WERI-Rb-1 (cell line): ENCODE measurements around the gene DENND1A.

Experiments
- DNase-seq: peaks from one replicate; pipeline ENCODE4 v3.0.0-alpha.2; 2020
- H3K27ac ChIP-seq: fragments of 250-450 bp; sonication (Bioruptor Pico); 2 replicates; pipeline ENCODE4 v1.5.1; 2020; ENCODE audit warnings: mild to moderate bottlenecking, moderate library complexity
- H3K27me3 ChIP-seq: fragments of 250-450 bp; sonication (Bioruptor Pico); 2 replicates; pipeline ENCODE4 v1.5.1; 2021; ENCODE audit warnings: mild to moderate bottlenecking, low read depth, moderate library complexity; ENCODE audit not compliant: insufficient read depth, severe bottlenecking
- H3K36me3 ChIP-seq: fragments of 250-450 bp; sonication (Bioruptor Pico); 2 replicates; pipeline ENCODE4 v1.5.1; 2020; ENCODE audit warnings: mild to moderate bottlenecking, moderate library complexity
- H3K4me3 ChIP-seq: 2 replicates; pipeline ENCODE4 v1.5.1; 2011; ENCODE audit warnings: low read depth, mild to moderate bottlenecking, control low read depth, low read length
- H3K9me3 ChIP-seq: fragments of 250-450 bp; sonication (Bioruptor Pico); 2 replicates; pipeline ENCODE4 v1.5.1; 2021; ENCODE audit warnings: mild to moderate bottlenecking, moderate library complexity; ENCODE audit not compliant: severe bottlenecking
- TF ChIP-seq, protein P1 (sequence below): IDR thresholded peaks from 2 replicates; pipeline ENCODE4 v1.5.1; 2011; ENCODE audit warnings: low read depth, mild to moderate bottlenecking, control low read depth, inconsistent platforms, low read length

Gene DENND1A

DNA sequence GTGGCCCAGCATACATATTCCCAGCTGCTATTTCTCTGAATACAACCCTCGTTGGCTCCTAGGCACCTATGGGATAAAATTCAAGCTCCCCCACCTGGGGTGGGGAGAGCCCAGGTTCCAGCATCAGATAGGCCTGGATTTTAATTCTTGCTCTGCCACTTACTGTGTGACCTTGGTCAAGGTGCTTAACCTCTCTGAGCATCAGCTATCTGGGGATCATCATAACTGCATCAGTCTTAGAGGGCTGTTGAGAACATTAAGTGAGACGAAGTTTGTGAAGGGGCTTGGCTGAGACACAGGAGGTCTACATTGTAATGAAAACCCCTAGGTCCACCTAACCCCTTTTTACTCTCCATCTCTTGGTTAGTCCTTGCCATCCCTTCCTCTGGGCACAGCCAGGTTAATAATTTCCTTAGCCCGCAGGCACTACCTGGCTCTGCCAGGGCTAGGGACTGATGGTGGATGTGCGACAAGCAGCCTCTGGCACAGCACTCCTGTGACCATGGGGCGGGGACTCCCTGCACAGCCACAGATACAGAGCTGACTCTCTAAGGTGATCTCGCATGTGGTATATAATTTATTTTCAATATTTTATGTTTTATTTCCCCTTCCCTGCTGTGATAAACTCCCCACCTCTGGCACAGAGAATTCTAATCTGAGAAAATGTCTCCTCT is 505.2 kb downstream of the DENND1A start:
- DNase-seq: peak; percentile 2
- Histone ChIP-seq H3K27me3 (no peaks in the 10 kb centered on the region), H3K36me3 (peaks cover 7% of the 10 kb centered on the region), H3K27ac (no peak overlapping the region), H3K4me3 (no peak overlapping the region), H3K9me3 (peaks cover 3% of the 10 kb centered on the region)
- TF ChIP-seq, protein P1, sequence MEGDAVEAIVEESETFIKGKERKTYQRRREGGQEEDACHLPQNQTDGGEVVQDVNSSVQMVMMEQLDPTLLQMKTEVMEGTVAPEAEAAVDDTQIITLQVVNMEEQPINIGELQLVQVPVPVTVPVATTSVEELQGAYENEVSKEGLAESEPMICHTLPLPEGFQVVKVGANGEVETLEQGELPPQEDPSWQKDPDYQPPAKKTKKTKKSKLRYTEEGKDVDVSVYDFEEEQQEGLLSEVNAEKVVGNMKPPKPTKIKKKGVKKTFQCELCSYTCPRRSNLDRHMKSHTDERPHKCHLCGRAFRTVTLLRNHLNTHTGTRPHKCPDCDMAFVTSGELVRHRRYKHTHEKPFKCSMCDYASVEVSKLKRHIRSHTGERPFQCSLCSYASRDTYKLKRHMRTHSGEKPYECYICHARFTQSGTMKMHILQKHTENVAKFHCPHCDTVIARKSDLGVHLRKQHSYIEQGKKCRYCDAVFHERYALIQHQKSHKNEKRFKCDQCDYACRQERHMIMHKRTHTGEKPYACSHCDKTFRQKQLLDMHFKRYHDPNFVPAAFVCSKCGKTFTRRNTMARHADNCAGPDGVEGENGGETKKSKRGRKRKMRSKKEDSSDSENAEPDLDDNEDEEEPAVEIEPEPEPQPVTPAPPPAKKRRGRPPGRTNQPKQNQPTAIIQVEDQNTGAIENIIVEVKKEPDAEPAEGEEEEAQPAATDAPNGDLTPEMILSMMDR: no peak

DNA sequence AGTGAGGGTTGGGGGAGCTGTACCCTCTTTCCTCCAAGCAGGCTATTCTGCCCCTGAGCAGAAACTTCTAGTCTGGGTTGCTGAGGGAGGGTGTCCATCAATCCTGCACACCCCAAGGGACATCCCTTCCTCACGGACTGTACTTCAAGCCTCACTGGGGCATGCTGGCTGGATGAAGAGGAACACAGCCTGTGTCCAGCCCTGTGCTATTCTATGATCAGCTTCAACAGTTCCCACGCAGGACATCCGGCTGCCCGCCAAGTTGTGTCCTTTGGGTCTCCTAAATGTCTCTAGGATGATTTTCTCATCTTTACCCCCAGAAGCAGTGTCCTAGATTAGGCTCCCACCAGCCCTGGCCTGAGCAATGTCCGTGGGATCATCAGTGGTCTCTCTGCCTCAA is 505.8 kb downstream of the DENND1A start:
- Histone ChIP-seq H3K4me3 (no peak overlapping the region), H3K36me3 (peaks cover 11% of the 10 kb centered on the region), H3K27ac (no peak overlapping the region), H3K27me3 (no peaks in the 10 kb centered on the region), H3K9me3 (peaks cover under 1% of the 10 kb centered on the region)
- TF ChIP-seq, protein P1: no peak
- DNase-seq: peak; percentile 2

DNA sequence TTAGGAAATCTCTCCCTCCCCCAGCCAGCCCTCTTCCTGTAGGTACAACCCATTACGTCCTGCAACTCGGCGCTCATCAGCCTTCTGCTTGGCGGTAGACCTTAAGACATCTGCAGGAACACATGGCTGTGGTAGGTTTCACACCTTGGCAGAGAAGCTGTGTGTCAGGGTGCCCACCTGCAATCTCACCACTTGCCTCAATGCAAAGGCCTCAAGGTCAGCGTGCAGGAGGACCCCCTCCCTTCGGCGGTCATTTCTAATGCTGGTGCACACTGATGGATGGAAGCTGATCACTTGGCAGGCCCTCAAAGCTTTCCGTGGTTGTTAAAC is 506.6 kb downstream of the DENND1A start:
- Histone ChIP-seq H3K9me3 (no peaks in the 10 kb centered on the region), H3K27ac (no peak overlapping the region), H3K27me3 (no peaks in the 10 kb centered on the region), H3K36me3 (peaks cover 15% of the 10 kb centered on the region), H3K4me3 (no peak overlapping the region)
- DNase-seq: no peak
- TF ChIP-seq, protein P1: no peak

DNA sequence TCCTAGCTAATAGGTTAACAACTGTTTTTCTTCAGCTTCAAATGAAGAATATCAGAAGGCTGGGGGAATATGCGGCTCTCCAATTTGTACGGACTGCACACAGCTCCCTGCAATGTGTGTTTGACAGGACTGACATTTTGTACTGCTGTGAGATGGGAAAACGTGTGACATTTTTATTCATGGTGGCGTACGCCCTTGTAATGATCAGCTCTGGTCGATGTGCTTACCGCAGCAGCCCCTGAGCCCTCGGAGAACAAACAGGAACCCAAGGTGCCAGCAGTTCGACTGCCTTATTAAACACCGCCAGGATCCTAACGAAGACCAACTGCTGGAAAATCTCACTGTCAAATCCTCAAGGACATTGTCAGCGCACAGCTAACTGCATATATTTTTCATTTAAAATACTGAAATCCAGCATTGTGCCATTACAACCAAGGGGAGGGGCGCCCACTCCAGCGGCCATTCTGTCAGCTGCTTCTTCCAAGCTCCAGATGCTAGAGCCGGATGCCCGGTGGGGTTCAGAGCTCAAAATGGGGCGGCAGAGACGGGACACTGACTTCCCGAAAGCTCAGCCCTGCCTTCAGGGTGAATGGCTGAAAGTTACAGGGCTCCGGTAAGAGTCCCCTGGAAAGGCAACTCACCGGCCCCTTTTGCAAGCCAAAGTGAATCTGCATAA is 507.2 kb downstream of the DENND1A start:
- Histone ChIP-seq H3K36me3 (peaks cover 15% of the 10 kb centered on the region), H3K9me3 (no peaks in the 10 kb centered on the region), H3K27me3 (no peaks in the 10 kb centered on the region), H3K4me3 (no peak overlapping the region), H3K27ac (no peak overlapping the region)
- TF ChIP-seq, protein P1: no peak
- DNase-seq: peak; percentile 4

DNA sequence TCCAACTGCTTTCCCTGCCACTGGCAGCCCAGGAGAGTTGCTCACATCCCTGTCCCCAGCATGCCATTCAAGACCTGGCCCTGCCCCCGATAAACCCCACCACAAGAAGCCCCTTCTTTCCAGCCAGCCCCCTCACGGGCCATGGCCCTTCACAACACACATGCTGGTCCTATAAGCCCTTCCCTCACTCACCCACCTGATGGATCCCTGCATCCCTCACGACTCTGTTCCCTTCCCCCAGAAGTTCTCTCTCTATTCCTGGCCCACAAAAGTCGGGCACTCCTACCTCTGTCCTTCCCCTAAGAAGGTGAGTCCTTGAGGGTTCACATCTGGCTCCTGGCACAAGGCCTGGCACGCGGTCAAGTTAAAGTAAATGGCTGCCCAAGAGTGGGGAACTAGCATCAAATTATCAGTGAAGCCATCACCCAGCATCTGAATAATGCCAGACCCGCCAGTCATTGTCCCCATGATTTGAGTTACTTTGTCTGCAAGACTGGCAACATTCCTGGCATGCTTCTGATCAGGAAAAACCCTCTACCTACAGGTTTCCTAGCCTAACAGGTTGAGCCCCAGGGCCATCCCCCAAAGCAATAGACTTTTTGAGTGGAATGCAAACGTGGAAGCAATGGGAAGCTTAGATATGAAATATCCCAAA is 508.0 kb downstream of the DENND1A start:
- Histone ChIP-seq H3K36me3 (peaks cover 15% of the 10 kb centered on the region), H3K27ac (no peak overlapping the region), H3K27me3 (no peaks in the 10 kb centered on the region), H3K9me3 (no peaks in the 10 kb centered on the region), H3K4me3 (no peak overlapping the region)
- TF ChIP-seq, protein P1: no peak
- no peak for DNase-seq
